ENCODE results near the gene SLC35F3. TPM values are rescaled to one million over a fixed set of nuclear protein-coding genes. Genes with fewer than 3 reads are reported as not detected.
A peak's percentile ranks its signal among the peaks of the same experiment; 100 is the strongest.

SLC35F3 gene
- total RNA-seq, 1 donor from 2014 or later = 0.25 TPM

GRCh38 chr1:233901495-233901894 lies 3.0 kb upstream of the SLC35F3 start:
- Mint-ChIP-seq H3K4me3 (no peak overlapping the region), H3K27me3 (ENCODE audit: low read depth) (peaks cover 83% of the 10 kb centered on the region), H3K36me3 (no peaks in the 10 kb centered on the region), H3K9me3 (peaks cover 17% of the 10 kb centered on the region), H3K4me1 (peaks cover 8% of the 10 kb centered on the region), H3K27ac (no peak overlapping the region)
- DNase-seq (ENCODE audit: low spot score in 2 of 2, unreplicated experiment in 2 of 2) = no peak
- TF ChIP-seq, protein P1, sequence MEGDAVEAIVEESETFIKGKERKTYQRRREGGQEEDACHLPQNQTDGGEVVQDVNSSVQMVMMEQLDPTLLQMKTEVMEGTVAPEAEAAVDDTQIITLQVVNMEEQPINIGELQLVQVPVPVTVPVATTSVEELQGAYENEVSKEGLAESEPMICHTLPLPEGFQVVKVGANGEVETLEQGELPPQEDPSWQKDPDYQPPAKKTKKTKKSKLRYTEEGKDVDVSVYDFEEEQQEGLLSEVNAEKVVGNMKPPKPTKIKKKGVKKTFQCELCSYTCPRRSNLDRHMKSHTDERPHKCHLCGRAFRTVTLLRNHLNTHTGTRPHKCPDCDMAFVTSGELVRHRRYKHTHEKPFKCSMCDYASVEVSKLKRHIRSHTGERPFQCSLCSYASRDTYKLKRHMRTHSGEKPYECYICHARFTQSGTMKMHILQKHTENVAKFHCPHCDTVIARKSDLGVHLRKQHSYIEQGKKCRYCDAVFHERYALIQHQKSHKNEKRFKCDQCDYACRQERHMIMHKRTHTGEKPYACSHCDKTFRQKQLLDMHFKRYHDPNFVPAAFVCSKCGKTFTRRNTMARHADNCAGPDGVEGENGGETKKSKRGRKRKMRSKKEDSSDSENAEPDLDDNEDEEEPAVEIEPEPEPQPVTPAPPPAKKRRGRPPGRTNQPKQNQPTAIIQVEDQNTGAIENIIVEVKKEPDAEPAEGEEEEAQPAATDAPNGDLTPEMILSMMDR (IDR thresholded peaks at IDR 0.05; ENCODE audit: unreplicated experiment) = no peak

DNA sequence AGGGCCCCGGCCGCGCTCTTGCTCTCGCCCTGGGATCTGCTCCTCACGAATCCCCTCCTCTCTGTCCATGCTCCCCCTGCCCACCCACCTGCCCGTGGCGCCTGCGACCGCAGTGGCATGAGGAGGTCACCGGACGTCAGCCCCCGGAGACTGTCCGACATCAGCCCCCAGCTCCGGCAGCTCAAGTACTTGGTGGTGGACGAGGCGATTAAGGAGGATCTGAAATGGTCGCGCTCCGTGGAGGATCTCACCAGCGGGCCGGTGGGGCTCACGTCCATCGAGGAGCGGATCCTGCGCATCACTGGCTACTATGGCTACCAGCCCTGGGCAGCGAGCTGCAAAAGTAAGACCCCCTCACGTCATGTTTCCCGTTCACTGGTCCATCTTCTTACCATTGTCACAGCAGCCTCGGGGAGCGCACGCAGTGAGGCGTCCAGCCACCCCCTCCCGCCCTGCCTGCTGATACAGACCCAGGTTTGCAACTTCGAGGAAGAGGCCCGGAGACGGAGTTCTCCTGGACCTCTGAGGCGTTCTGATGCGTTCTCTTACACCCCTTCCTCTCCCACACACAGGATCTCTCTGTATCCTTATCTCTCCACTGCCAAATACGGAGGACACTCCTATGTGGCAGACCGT lies 1.1 kb downstream of the SLC35F3 start:
- TF ChIP-seq, protein P1 (IDR thresholded peaks at IDR 0.05; ENCODE audit: unreplicated experiment) = no peak
- no peak overlapping the region for H3K27ac Mint-ChIP-seq
- peaks cover 8% of the 10 kb centered on the region for H3K4me1 Mint-ChIP-seq
- H3K27me3 Mint-ChIP-seq (ENCODE audit: low read depth) = peaks cover 88% of the 10 kb centered on the region
- peak overlapping the region; percentile 57 for H3K4me3 Mint-ChIP-seq
- no peak for DNase-seq (ENCODE audit: low spot score in 2 of 2, unreplicated experiment in 2 of 2)
- no peaks in the 10 kb centered on the region for H3K36me3 Mint-ChIP-seq
- no peaks in the 10 kb centered on the region for H3K9me3 Mint-ChIP-seq

GRCh38 chr1:233907151-233907550 lies 2.7 kb downstream of the SLC35F3 start:
- Mint-ChIP-seq H3K36me3 (no peaks in the 10 kb centered on the region), H3K27me3 (ENCODE audit: low read depth) (peaks cover 88% of the 10 kb centered on the region), H3K4me1 (peaks cover 8% of the 10 kb centered on the region), H3K4me3 (no peak overlapping the region), H3K9me3 (no peaks in the 10 kb centered on the region), H3K27ac (no peak overlapping the region)
- no peak for DNase-seq (ENCODE audit: low spot score in 2 of 2, unreplicated experiment in 2 of 2)
- TF ChIP-seq, protein P1 (IDR thresholded peaks at IDR 0.05; ENCODE audit: unreplicated experiment) = no peak

DNA sequence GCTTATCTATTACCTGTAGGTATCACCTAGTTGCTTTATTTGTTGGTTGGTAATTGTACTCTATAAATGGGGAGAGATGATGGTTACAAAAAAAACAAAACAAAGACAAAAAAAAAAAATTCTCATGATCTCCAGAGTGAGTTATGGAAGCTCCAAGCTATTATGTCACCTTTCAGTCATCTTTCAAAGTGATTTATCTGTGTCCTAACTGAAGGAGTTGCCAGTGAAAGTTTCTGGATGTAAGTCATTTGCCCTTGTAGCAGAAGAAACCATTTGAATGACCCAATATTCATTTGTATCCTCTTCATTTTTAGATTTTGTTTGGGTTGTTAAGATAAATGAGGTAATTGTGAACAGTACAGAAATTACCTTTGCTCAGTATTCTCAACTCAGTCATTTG lies 3.6 kb downstream of the SLC35F3 start:
- Mint-ChIP-seq H3K27me3 (ENCODE audit: low read depth) (peaks cover 88% of the 10 kb centered on the region), H3K36me3 (no peaks in the 10 kb centered on the region), H3K4me3 (no peak overlapping the region), H3K4me1 (peaks cover 11% of the 10 kb centered on the region), H3K9me3 (no peaks in the 10 kb centered on the region), H3K27ac (no peak overlapping the region)
- TF ChIP-seq, protein P1 (IDR thresholded peaks at IDR 0.05; ENCODE audit: unreplicated experiment) = no peak
- DNase-seq (ENCODE audit: low spot score in 2 of 2, unreplicated experiment in 2 of 2) = no peak

DNA sequence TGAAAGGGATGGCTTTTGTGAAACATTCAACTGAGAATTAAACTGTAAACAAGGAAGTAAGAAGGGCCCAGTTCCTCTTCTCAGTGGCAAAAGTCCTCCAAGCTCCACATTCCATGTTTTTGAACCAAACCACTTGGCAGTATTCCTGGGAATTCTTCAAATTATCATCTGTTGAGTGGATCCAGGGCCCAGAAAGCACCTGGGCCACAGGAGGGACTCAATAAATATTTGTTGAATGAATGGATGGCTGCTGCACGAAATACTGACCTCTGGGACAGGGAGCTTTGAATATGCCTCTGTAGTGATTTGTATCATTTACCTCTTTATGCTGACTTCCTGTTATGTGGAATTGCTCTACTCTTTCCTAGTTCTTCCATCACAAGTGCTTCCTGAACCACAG lies 4.7 kb downstream of the SLC35F3 start:
- TF ChIP-seq, protein P1 (IDR thresholded peaks at IDR 0.05; ENCODE audit: unreplicated experiment) = no peak
- Mint-ChIP-seq H3K27ac (no peak overlapping the region), H3K4me3 (no peak overlapping the region), H3K27me3 (ENCODE audit: low read depth) (peaks cover 80% of the 10 kb centered on the region), H3K36me3 (no peaks in the 10 kb centered on the region), H3K9me3 (no peaks in the 10 kb centered on the region), H3K4me1 (peaks cover 10% of the 10 kb centered on the region)
- no peak for DNase-seq (ENCODE audit: low spot score in 2 of 2, unreplicated experiment in 2 of 2)
